ENCODE results near the gene CR1.
"Not testable (repeated sequence)": the region's sequence is repeated elsewhere in the genome, so short reads cannot be mapped to it uniquely, and the experiment has no call there.

The CR1 gene

GRCh38 chr1:207658904-207659485 is 163.0 kb downstream of the CR1 start:
- Histone ChIP-seq H3K9ac (ENCODE audit: low read depth, low read length) (no peak overlapping the region), H3K4me3 (ENCODE audit: low read depth in 1 of 2, low read length in 2 of 2) (no peak overlapping the region), H4K20me1 (ENCODE audit: insufficient read depth, low read length) (no peaks in the 10 kb centered on the region), H3K79me2 (ENCODE audit: insufficient read depth, low read length) (no peaks in the 10 kb centered on the region), H3K27ac (ENCODE audit: low read length) (no peak overlapping the region), H3K4me1 (ENCODE audit: insufficient read depth, low read length) (no peaks in the 10 kb centered on the region), H2AFZ (ENCODE audit: low read depth, low read length) (no peak overlapping the region), H3K27me3 (ENCODE audit: insufficient read depth, low read length, poor library complexity) (peaks cover 14% of the 10 kb centered on the region), H3K9me3 (ENCODE audit: insufficient read depth, low read length, severe bottlenecking) (no peaks in the 10 kb centered on the region), H3K4me2 (ENCODE audit: insufficient read depth, low read length) (no peak overlapping the region), H3K36me3 (ENCODE audit: insufficient read depth, low read length) (no peaks in the 10 kb centered on the region)
- TF ChIP-seq EZH2 (IDR thresholded peaks at IDR 0.05; ENCODE audit: borderline replicate concordance, low read depth, low read length, severe bottlenecking) (no peak), CTCF (IDR thresholded peaks at IDR 0.05; ENCODE audit: borderline replicate concordance, extremely low read depth, low read length, poor library complexity, severe bottlenecking) (no peak)
- no peak for DNase-seq
- ATAC-seq (ENCODE audit: insufficient read depth, low read depth) = no peak

DNA sequence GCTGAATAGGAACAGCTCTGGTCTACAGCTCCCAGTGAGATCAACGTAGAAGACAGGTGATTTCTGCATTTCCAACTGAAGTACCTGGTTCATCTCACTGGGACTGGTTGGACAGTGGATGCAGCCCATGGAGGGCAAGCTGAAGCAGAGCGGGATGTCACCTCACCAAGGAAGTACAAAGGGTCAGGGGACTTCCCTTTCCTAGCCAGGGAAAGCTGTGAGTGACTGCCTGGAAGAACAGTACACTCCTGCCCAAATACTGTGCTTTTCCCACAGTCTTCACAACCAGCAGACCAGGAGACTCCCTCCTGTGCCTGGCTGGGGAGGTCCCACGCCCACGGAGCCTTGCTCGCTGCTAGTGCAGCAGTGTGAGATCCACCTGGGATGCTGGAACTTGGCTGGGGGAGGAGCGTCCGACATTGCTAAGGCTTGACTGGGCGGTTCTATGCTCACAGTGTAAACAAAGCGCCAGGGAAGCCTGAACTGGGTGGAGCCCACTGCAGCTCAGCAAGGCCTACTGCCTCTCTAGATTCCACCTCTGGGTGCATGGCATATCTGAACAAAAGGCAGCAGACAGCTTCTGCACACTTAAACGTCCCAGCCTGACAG is 163.7 kb downstream of the CR1 start:
- ATAC-seq (ENCODE audit: insufficient read depth, low read depth) (no peak), DNase-seq (no peak)
- Histone ChIP-seq H3K27ac (ENCODE audit: low read length) (no peak overlapping the region), H3K9ac (ENCODE audit: low read depth, low read length) (no peak overlapping the region), H3K4me1 (ENCODE audit: insufficient read depth, low read length) (no peaks in the 10 kb centered on the region), H3K4me3 (ENCODE audit: low read depth in 1 of 2, low read length in 2 of 2) (no peak overlapping the region), H2AFZ (ENCODE audit: low read depth, low read length) (no peak overlapping the region), H3K4me2 (ENCODE audit: insufficient read depth, low read length) (no peak overlapping the region), H4K20me1 (ENCODE audit: insufficient read depth, low read length) (no peaks in the 10 kb centered on the region), H3K36me3 (ENCODE audit: insufficient read depth, low read length) (no peaks in the 10 kb centered on the region), H3K79me2 (ENCODE audit: insufficient read depth, low read length) (no peaks in the 10 kb centered on the region), H3K9me3 (ENCODE audit: insufficient read depth, low read length, severe bottlenecking) (no peaks in the 10 kb centered on the region), H3K27me3 (ENCODE audit: insufficient read depth, low read length, poor library complexity) (peaks cover 12% of the 10 kb centered on the region)
- TF ChIP-seq EZH2 (IDR thresholded peaks at IDR 0.05; ENCODE audit: borderline replicate concordance, low read depth, low read length, severe bottlenecking) = no peak
- no peak for TF ChIP-seq CTCF (IDR thresholded peaks at IDR 0.05; ENCODE audit: borderline replicate concordance, extremely low read depth, low read length, poor library complexity, severe bottlenecking)

GRCh38 chr1:207661420-207661819 is 165.5 kb downstream of the CR1 start:
- not testable (repeated sequence) for H3K4me2 ChIP-seq (ENCODE audit: insufficient read depth, low read length); H3K27ac ChIP-seq (ENCODE audit: low read length); H4K20me1 ChIP-seq (ENCODE audit: insufficient read depth, low read length); ATAC-seq (ENCODE audit: insufficient read depth, low read depth); H3K9ac ChIP-seq (ENCODE audit: low read depth, low read length); H3K4me1 ChIP-seq (ENCODE audit: insufficient read depth, low read length); H3K79me2 ChIP-seq (ENCODE audit: insufficient read depth, low read length); DNase-seq; H3K4me3 ChIP-seq (ENCODE audit: low read depth in 1 of 2, low read length in 2 of 2); H2AFZ ChIP-seq (ENCODE audit: low read depth, low read length); H3K36me3 ChIP-seq (ENCODE audit: insufficient read depth, low read length); H3K9me3 ChIP-seq (ENCODE audit: insufficient read depth, low read length, severe bottlenecking)
- H3K27me3 ChIP-seq (ENCODE audit: insufficient read depth, low read length, poor library complexity) = peaks cover 11% of the 10 kb centered on the region

- TF ChIP-seq CTCF (IDR thresholded peaks at IDR 0.05; ENCODE audit: borderline replicate concordance, extremely low read depth, low read length, poor library complexity, severe bottlenecking) (no peak), EZH2 (IDR thresholded peaks at IDR 0.05; ENCODE audit: borderline replicate concordance, low read depth, low read length, severe bottlenecking) (no peak)
- no peak overlapping the region for H3K4me2 ChIP-seq (ENCODE audit: insufficient read depth, low read length)
- no peaks in the 10 kb centered on the region for H3K4me1 ChIP-seq (ENCODE audit: insufficient read depth, low read length)
- no peak for ATAC-seq (ENCODE audit: insufficient read depth, low read depth)
- no peaks in the 10 kb centered on the region for H3K79me2 ChIP-seq (ENCODE audit: insufficient read depth, low read length)
- H3K9ac ChIP-seq (ENCODE audit: low read depth, low read length) = no peak overlapping the region
- no peak for DNase-seq
- H3K27ac ChIP-seq (ENCODE audit: low read length) = no peak overlapping the region
- H3K27me3 ChIP-seq (ENCODE audit: insufficient read depth, low read length, poor library complexity) = peaks cover 8% of the 10 kb centered on the region
- no peaks in the 10 kb centered on the region for H3K36me3 ChIP-seq (ENCODE audit: insufficient read depth, low read length)
- H3K9me3 ChIP-seq (ENCODE audit: insufficient read depth, low read length, severe bottlenecking) = no peaks in the 10 kb centered on the region
- H3K4me3 ChIP-seq (ENCODE audit: low read depth in 1 of 2, low read length in 2 of 2) = no peak overlapping the region
- H2AFZ ChIP-seq (ENCODE audit: low read depth, low read length) = no peak overlapping the region
- no peaks in the 10 kb centered on the region for H4K20me1 ChIP-seq (ENCODE audit: insufficient read depth, low read length)
These were observed 170.4 kb downstream of the CR1 start for GRCh38 chr1:207666342-207666741.
